ENCODE results near the gene EDEM3. TPM values are rescaled to one million over a fixed set of nuclear protein-coding genes. Genes with fewer than 3 reads are reported as not detected.

The EDEM3 gene
- polyA plus RNA-seq, 3 donors, result 15.5 to 21.9 (median 18.0) TPM

DNA sequence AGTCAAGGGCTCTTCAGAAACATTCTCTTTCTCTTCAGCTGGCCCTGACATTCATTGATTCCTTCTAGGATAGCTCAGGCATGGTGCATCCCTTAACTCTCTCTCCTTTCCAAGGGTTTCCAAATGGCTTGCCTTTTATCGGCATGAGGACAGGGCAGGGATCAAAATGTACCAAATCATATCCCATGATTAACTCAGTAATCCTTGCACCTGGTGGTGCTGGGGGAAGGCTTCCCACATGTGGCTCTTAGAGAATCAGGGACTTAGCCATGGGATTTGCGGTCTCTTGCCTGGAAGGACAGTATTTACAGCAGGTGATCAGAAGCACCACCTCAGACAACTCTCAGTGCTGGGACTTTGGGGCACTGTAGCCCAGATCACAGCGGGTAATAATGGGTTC lies 46.2 kb upstream of the EDEM3 start:
- peaks cover 9% of the 10 kb centered on the region for H3K4me1 Mint-ChIP-seq
- WGBS (ENCODE audit: insufficient coverage), result 100% methylated on average over 2 of the region's 3 CpGs
- peaks cover 3 to 5% of the 10 kb centered on the region in 2 donors for H3K4me1 ChIP-seq (ENCODE audit: control insufficient read depth in 1 of 2, insufficient read depth in 2 of 2, low read length in 2 of 2)
- H4K20me1 ChIP-seq (ENCODE audit: insufficient read depth, low read length), result no peaks in the 10 kb centered on the region
- peaks cover 34 to 71% of the 10 kb centered on the region in 2 donors for H3K36me3 ChIP-seq (replicated peaks in 1 of 2; ENCODE audit: control insufficient read depth in 1 of 2, insufficient read depth in 2 of 2, low read length in 2 of 2)
- intact Hi-C loops (cut with micrococcal nuclease), result no loop called here
- H3K27ac Mint-ChIP-seq, result peak overlapping the region in 2 of 7 donors; percentile 72 to 78
- no peaks in the 10 kb centered on the region for H3K9me3 Mint-ChIP-seq
- no peak for DNase-seq
- no peak overlapping the region for H3K4me2 ChIP-seq (replicated peaks; ENCODE audit: extremely low read depth, low read length, poor library complexity, severe bottlenecking)
- no peaks in the 10 kb centered on the region for H3K27me3 ChIP-seq (ENCODE audit: control insufficient read depth in 2 of 2, insufficient read depth in 2 of 2, low read length in 2 of 2)
- peaks cover 55 to 67% of the 10 kb centered on the region in 2 donors for H3K36me3 Mint-ChIP-seq
- TF ChIP-seq, protein P1, sequence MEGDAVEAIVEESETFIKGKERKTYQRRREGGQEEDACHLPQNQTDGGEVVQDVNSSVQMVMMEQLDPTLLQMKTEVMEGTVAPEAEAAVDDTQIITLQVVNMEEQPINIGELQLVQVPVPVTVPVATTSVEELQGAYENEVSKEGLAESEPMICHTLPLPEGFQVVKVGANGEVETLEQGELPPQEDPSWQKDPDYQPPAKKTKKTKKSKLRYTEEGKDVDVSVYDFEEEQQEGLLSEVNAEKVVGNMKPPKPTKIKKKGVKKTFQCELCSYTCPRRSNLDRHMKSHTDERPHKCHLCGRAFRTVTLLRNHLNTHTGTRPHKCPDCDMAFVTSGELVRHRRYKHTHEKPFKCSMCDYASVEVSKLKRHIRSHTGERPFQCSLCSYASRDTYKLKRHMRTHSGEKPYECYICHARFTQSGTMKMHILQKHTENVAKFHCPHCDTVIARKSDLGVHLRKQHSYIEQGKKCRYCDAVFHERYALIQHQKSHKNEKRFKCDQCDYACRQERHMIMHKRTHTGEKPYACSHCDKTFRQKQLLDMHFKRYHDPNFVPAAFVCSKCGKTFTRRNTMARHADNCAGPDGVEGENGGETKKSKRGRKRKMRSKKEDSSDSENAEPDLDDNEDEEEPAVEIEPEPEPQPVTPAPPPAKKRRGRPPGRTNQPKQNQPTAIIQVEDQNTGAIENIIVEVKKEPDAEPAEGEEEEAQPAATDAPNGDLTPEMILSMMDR (IDR thresholded peaks at IDR 0.05), result no peak
- H3K9ac ChIP-seq (ENCODE audit: insufficient read depth, low read length, poor library complexity, severe bottlenecking), result no peak overlapping the region
- H3K27ac ChIP-seq (ENCODE audit: low read depth in 1 of 2, low read length in 2 of 2), result no peak overlapping the region
- no peak overlapping the region for H3K4me3 Mint-ChIP-seq
- no peaks in the 10 kb centered on the region for H3K79me2 ChIP-seq (ENCODE audit: insufficient read depth, low read length)
- no peak overlapping the region for H2AFZ ChIP-seq (ENCODE audit: insufficient read depth, low read depth, low read length, poor library complexity, severe bottlenecking)
- H3K4me3 ChIP-seq (replicated peaks in 1 of 3; ENCODE audit: low read depth in 2 of 3, low read length in 3 of 3), result no peak overlapping the region
- H3K27me3 Mint-ChIP-seq (ENCODE audit: low read depth in 3 of 3), result peaks cover 0 to 2% (median 0%) of the 10 kb centered on the region in 3 donors
- no peaks in the 10 kb centered on the region for H3K9me3 ChIP-seq (replicated peaks in 1 of 2; ENCODE audit: control insufficient read depth in 1 of 2, insufficient read depth in 1 of 2, low read length in 2 of 2)

DNA sequence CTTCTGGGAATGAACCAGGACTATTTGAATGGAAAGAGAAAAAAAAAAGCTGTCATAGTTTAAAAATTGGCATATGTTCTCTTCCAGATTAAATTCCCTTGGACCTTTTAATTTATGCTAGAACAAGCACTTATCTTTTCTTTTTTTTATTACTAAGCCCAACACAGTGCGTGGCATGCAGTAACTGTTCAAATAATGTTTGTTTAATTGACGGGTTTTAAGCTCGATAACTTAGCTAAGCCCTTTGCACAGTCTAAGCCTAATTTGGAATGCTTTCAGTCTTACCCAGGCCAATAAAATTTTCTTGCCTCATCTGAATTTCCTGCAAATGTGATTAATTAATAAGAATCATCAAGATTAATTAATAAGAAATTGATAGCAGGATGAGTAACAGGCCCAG lies 39.3 kb upstream of the EDEM3 start:
- peak overlapping the region in 2 of 7 donors; percentile 51 to 95 for H3K27ac Mint-ChIP-seq
- H3K4me1 ChIP-seq (ENCODE audit: control insufficient read depth in 1 of 2, insufficient read depth in 2 of 2, low read length in 2 of 2), result peaks cover 32 to 44% of the 10 kb centered on the region in 2 donors
- H3K9ac ChIP-seq (ENCODE audit: insufficient read depth, low read length, poor library complexity, severe bottlenecking), result no peak overlapping the region
- H3K36me3 Mint-ChIP-seq, result peaks cover 39 to 43% of the 10 kb centered on the region in 2 donors
- H3K79me2 ChIP-seq (ENCODE audit: insufficient read depth, low read length), result no peaks in the 10 kb centered on the region
- H3K27me3 Mint-ChIP-seq (ENCODE audit: low read depth in 3 of 3), result peaks cover 0 to 2% (median 2%) of the 10 kb centered on the region in 3 donors
- H3K27me3 ChIP-seq (ENCODE audit: control insufficient read depth in 2 of 2, insufficient read depth in 2 of 2, low read length in 2 of 2), result no peaks in the 10 kb centered on the region
- no peaks in the 10 kb centered on the region for H3K9me3 ChIP-seq (replicated peaks in 1 of 2; ENCODE audit: control insufficient read depth in 1 of 2, insufficient read depth in 1 of 2, low read length in 2 of 2)
- peaks cover 18 to 39% of the 10 kb centered on the region in 2 donors for H3K36me3 ChIP-seq (replicated peaks in 1 of 2; ENCODE audit: control insufficient read depth in 1 of 2, insufficient read depth in 2 of 2, low read length in 2 of 2)
- no peak overlapping the region for H2AFZ ChIP-seq (ENCODE audit: insufficient read depth, low read depth, low read length, poor library complexity, severe bottlenecking)
- TF ChIP-seq, protein P1 (IDR thresholded peaks at IDR 0.05), result no peak
- H3K4me2 ChIP-seq (replicated peaks; ENCODE audit: extremely low read depth, low read length, poor library complexity, severe bottlenecking), result no peak overlapping the region
- H4K20me1 ChIP-seq (ENCODE audit: insufficient read depth, low read length), result no peaks in the 10 kb centered on the region
- no peak overlapping the region for H3K4me3 ChIP-seq (replicated peaks in 1 of 3; ENCODE audit: low read depth in 2 of 3, low read length in 3 of 3)
- no CpG with 5 or more reads among the region's 3 CpGs for WGBS (ENCODE audit: insufficient coverage)
- H3K27ac ChIP-seq (ENCODE audit: low read depth in 1 of 2, low read length in 2 of 2), result no peak overlapping the region
- H3K4me3 Mint-ChIP-seq, result no peak overlapping the region
- no peak for DNase-seq
- peaks cover 0 to 1% (median 0%) of the 10 kb centered on the region in 7 donors for H3K9me3 Mint-ChIP-seq
- H3K4me1 Mint-ChIP-seq, result peaks cover 45% of the 10 kb centered on the region
- intact Hi-C loops (cut with micrococcal nuclease), result loop anchor here in 1 of 2 donors (2.0 kb wide), 1 partner anchor 39 kb away; the partner anchor contains the start of gene EDEM3
